Endodermal cell (in vitro differentiated cells): Measurements from ENCODE around the gene MYO1F. TPM values are rescaled to one million over a fixed set of nuclear protein-coding genes. Genes with fewer than 3 reads are reported as not detected.

Experiments used
- DNase-seq: peaks from one replicate; pipeline ENCODE4 v3.0.0-alpha.2; 2017
- H3K27ac ChIP-seq: 2 replicates; pipeline ENCODE4 v1.5.1; 2013; ENCODE audit warnings: mild to moderate bottlenecking, low read depth, low read length, moderate library complexity
- H3K27me3 ChIP-seq: 2 replicates; pipeline ENCODE4 v1.6.1; 2013; ENCODE audit warnings: mild to moderate bottlenecking, low read length, moderate library complexity; ENCODE audit not compliant: insufficient read depth, control insufficient read depth, poor library complexity, severe bottlenecking
- H3K36me3 ChIP-seq: 2 replicates; pipeline ENCODE4 v1.7.0; 2013; ENCODE audit warnings: mild to moderate bottlenecking, low read length, moderate library complexity; ENCODE audit not compliant: control insufficient read depth, insufficient read depth
- H3K4me1 ChIP-seq: one replicate; pipeline ENCODE4 v1.7.0; 2013; ENCODE audit warnings: low read length; ENCODE audit not compliant: control insufficient read depth, insufficient read depth
- H3K4me3 ChIP-seq: 2 replicates; pipeline ENCODE4 v1.5.1; 2013; ENCODE audit warnings: mild to moderate bottlenecking, low read length, moderate library complexity
- H3K9ac ChIP-seq: 2 replicates; pipeline ENCODE4 v1.6.1; 2013; ENCODE audit warnings: mild to moderate bottlenecking, low read length, moderate library complexity; ENCODE audit not compliant: poor library complexity, severe bottlenecking; ENCODE audit errors: extremely low read depth
- H3K9me3 ChIP-seq: 2 replicates; pipeline ENCODE4 v1.6.1; 2013; ENCODE audit warnings: mild to moderate bottlenecking, low read length, moderate library complexity; ENCODE audit not compliant: control insufficient read depth
- H3K27ac Mint-ChIP-seq: 2 replicates; pipeline ENCODE4 v1.8.0; 2020; ENCODE audit warnings: mixed read lengths
- H3K27me3 Mint-ChIP-seq: 2 replicates; pipeline ENCODE4 v1.8.0; 2021; ENCODE audit warnings: mild to moderate bottlenecking, mixed read lengths; ENCODE audit not compliant: insufficient read depth
- H3K36me3 Mint-ChIP-seq: 2 replicates; pipeline ENCODE4 v1.8.0; 2020; ENCODE audit warnings: low read depth, mixed read lengths
- H3K4me1 Mint-ChIP-seq: 2 replicates; pipeline ENCODE4 v1.8.0; 2020; ENCODE audit warnings: mixed read lengths
- H3K4me3 Mint-ChIP-seq: 2 replicates; pipeline ENCODE4 v1.8.0; 2020; ENCODE audit warnings: mild to moderate bottlenecking, moderate library complexity, mixed read lengths
- H3K9me3 Mint-ChIP-seq: 2 replicates; pipeline ENCODE4 v1.8.0; 2020; ENCODE audit warnings: mild to moderate bottlenecking, mixed read lengths
- WGBS, 2 experiments: methylation state at CpG; one replicate each; pipeline versions ENCODE4 v1.1.5 to v1.1.7; 2013; ENCODE audit warnings: missing lambda C conversion rate in 2 of 2, mixed read lengths in 1 of 2; ENCODE audit not compliant: insufficient coverage in 1 of 2, insufficient read length in 1 of 2; 5-methylcytosine and 5-hydroxymethylcytosine counted together
- total RNA-seq, 2 donors: library from RNA; stranded (reverse); fragmentation: NEBNext Ultra II Directional in 1 of 2; extraction: Animal tissue kit (Norgen Biotek cat#: 25700) in 1 of 2; gene quantifications; 2 replicates in 1 of 2; 3 replicates in 1 of 2; pipeline ENCODE4 v1.2.1, GENCODE V29; 2021
- TF ChIP-seq, protein P1 (sequence below): fragments of 200-600 bp; sonication (generic); conservative IDR thresholded peaks from 2 replicates; pipeline ENCODE4 v1.5.0; 2021; ENCODE audit warnings: antibody characterized with exemption, mild to moderate bottlenecking

Gene MYO1F
- total RNA-seq, 2 donors from 2014 or later: 0.57 to 1.1 TPM

DNA sequence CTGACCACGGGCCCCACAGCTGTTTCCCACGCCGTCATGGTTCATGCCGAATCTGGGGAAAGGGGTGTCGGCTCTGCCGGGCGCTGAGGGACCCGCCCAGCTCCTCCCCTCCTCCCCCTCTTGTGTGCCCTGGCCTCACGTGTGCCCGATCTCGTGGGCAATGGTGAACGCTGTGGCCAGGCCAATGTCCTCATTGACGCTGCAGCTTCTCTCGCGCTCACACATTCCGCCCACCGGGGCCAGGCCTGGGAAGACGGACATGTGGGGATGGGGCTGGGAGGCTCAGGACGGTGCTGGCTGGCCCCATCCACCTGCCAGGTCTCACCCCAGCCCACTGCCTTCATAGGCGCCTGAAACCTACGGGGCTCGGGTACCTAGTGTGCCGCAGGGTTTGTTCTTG, 18.9 kb upstream of the MYO1F start:
- TF ChIP-seq, protein P1, sequence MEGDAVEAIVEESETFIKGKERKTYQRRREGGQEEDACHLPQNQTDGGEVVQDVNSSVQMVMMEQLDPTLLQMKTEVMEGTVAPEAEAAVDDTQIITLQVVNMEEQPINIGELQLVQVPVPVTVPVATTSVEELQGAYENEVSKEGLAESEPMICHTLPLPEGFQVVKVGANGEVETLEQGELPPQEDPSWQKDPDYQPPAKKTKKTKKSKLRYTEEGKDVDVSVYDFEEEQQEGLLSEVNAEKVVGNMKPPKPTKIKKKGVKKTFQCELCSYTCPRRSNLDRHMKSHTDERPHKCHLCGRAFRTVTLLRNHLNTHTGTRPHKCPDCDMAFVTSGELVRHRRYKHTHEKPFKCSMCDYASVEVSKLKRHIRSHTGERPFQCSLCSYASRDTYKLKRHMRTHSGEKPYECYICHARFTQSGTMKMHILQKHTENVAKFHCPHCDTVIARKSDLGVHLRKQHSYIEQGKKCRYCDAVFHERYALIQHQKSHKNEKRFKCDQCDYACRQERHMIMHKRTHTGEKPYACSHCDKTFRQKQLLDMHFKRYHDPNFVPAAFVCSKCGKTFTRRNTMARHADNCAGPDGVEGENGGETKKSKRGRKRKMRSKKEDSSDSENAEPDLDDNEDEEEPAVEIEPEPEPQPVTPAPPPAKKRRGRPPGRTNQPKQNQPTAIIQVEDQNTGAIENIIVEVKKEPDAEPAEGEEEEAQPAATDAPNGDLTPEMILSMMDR: no peak
- peaks cover 22% of the 10 kb centered on the region for H3K36me3 Mint-ChIP-seq

DNA sequence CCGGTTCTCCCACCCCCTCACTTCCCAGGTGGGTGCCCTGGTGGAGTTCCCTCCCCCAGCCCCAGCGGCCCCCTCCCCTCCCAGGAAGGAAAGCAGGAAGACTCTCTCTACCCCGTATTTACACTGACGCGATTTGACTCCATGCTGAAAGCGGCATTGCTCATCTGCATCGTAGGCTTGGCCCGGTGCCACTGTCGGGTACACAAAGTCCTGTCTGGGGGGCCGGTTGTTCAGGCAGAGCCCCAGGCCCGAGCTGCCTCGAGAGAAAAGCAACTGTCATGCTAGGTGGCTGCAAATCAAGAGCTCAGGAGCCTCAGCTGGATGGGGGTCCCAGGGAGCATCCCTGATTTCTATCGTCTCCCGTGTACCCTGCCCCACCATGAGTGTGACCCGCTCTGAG, 18.4 kb upstream of the MYO1F start:
- H3K36me3 Mint-ChIP-seq: peaks cover 21% of the 10 kb centered on the region

More for the DNA sequence above, 18.9 kb upstream of the MYO1F start:
- H3K4me3 Mint-ChIP-seq: no peak overlapping the region
- 93 to 100% methylated on average over 3 to 23 of the region's 23 CpGs for WGBS, 2 experiments
- Histone ChIP-seq H3K36me3 (peaks cover 6% of the 10 kb centered on the region), H3K4me1 (no peaks in the 10 kb centered on the region), H3K4me3 (no peak overlapping the region), H3K27ac (no peak overlapping the region), H3K9me3 (peaks cover 14% of the 10 kb centered on the region), H3K9ac (no peak overlapping the region), H3K27me3 (peaks cover under 1% of the 10 kb centered on the region)
- H3K4me1 Mint-ChIP-seq: no peaks in the 10 kb centered on the region
- peaks cover 15% of the 10 kb centered on the region for H3K9me3 Mint-ChIP-seq
- peaks cover 20% of the 10 kb centered on the region for H3K27me3 Mint-ChIP-seq
- H3K27ac Mint-ChIP-seq: no peak overlapping the region
- DNase-seq: no peak

DNA sequence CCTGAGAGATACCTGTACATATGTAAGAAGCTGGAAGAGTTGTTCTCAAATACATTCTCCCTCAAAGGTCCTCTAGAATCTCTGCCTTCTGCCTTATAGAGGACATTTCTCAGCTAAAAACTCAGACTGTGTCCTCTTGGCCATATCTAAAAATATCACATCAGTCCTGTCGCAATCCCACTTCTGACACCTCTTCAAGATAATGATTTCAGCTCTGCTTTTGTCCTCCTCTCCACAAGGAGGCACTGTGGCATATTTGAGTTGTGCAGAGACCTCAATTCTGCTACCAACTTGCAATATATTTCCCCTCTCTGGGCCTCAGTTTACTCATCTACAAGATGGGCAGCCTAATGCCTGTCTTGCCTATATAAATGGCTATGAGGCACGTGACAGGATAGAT, 16.7 kb upstream of the MYO1F start:
- H3K27me3 Mint-ChIP-seq: peaks cover 39% of the 10 kb centered on the region
- no peak overlapping the region for H3K4me3 ChIP-seq
- TF ChIP-seq, protein P1: peak; percentile 42
- no peak overlapping the region for H3K27ac ChIP-seq
- H3K27ac Mint-ChIP-seq: no peak overlapping the region
- peaks cover 14% of the 10 kb centered on the region for H3K9me3 ChIP-seq
- H3K4me1 Mint-ChIP-seq: no peaks in the 10 kb centered on the region
- peaks cover 19% of the 10 kb centered on the region for H3K36me3 Mint-ChIP-seq
- H3K9ac ChIP-seq: no peak overlapping the region
- H3K4me1 ChIP-seq: no peaks in the 10 kb centered on the region
- WGBS, 2 experiments: 98 to 100% methylated on average over 2 of the region's 2 CpGs
- H3K9me3 Mint-ChIP-seq: peaks cover 15% of the 10 kb centered on the region
- H3K4me3 Mint-ChIP-seq: no peak overlapping the region
- no peak for DNase-seq
- peaks cover 6% of the 10 kb centered on the region for H3K27me3 ChIP-seq
- peaks cover 6% of the 10 kb centered on the region for H3K36me3 ChIP-seq

More for the DNA sequence above, 18.4 kb upstream of the MYO1F start:
- no peak for DNase-seq
- H3K36me3 ChIP-seq: peaks cover 6% of the 10 kb centered on the region
- H3K4me3 ChIP-seq: no peak overlapping the region
- Mint-ChIP-seq H3K27me3 (peaks cover 25% of the 10 kb centered on the region), H3K4me1 (no peaks in the 10 kb centered on the region), H3K9me3 (peaks cover 15% of the 10 kb centered on the region), H3K4me3 (no peak overlapping the region), H3K27ac (no peak overlapping the region)
- no peak overlapping the region for H3K27ac ChIP-seq
- peaks cover 6% of the 10 kb centered on the region for H3K27me3 ChIP-seq
- TF ChIP-seq, protein P1: no peak
- H3K9ac ChIP-seq: no peak overlapping the region
- H3K4me1 ChIP-seq: no peaks in the 10 kb centered on the region
- 92 to 100% methylated on average over 10 to 15 of the region's 15 CpGs for WGBS, 2 experiments
- peaks cover 14% of the 10 kb centered on the region for H3K9me3 ChIP-seq
